Activated CD8-positive, alpha-beta memory T cell treated with anti-CD3 and anti-CD28 coated beads, Interleukin-2, amount 50 U/mL, for 48 hours (primary cell): Measurements from ENCODE around the gene GRK7.
A peak's percentile ranks its signal among the peaks of the same experiment; 100 is the strongest.
"Not testable (repeated sequence)": the region's sequence is repeated elsewhere in the genome, so short reads cannot be mapped to it uniquely, and the experiment has no call there.

Experiments
- DNase-seq: peaks from one replicate; pipeline ENCODE4 v3.0.0-alpha.2; 2020

Gene GRK7

DNA sequence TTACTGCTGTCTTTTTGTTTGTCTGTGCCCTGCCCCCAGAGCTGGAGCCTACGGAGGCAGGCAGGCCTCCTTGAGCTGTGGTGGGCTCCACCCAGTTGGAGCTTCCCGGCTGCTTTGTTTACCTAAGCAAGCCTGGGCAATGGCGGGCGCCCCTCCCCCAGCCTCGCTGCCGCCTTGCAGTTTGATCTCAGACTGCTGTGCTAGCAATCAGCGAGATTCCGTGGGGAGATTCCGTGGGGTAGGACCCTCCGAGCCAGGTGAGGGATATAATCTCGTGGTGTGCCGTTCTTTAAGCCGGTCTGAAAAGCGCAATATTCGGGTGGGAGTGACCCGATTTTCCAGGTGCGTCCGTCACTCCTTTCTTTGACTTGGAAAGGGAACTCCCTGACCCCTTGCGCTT lies 656 bp upstream of the GRK7 start:
- not testable (repeated sequence) for DNase-seq

DNA sequence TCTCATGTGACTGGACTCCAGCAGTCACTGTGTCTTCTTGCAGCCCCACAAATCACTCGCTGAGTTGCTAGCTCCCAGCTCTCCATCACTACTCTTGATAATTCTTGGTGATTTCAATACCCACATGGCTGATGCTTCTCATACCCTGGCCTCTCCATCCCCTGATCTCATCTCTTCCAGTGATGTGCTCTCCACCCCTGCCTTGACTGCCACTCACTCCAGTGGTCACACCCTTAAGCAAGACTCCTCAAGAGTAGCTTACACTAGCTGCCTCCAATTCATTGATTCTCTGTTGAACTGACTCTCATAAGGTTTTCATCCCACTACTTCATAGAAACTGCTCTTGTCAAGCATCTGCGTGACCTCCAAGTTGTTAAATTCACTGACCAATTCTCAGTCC lies 837 bp downstream of the GRK7 start:
- DNase-seq: no peak

- no peak for DNase-seq
These were observed 1.3 kb downstream of the GRK7 start for GRCh38 chr3:141764465-141764864.

DNA sequence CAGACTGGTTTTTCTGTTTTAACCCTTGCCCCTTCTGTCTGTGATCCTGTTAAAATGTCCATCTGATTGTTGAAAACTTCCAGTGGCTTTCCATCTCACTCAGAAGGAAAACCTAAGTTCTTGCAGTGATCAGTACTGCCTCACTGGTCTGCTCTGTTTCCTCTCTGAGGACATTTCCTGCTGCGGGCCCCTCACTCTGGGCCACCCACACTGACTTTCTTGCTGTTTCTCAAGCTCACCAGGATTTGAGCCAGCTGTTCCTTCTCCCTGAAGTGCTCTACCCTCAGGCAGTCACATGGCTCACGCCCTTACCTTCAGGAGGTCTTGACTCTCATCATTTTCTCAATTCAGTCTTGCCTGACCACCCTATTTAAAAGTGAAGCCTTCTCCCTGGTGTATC lies 1.8 kb downstream of the GRK7 start:
- no peak for DNase-seq

DNA sequence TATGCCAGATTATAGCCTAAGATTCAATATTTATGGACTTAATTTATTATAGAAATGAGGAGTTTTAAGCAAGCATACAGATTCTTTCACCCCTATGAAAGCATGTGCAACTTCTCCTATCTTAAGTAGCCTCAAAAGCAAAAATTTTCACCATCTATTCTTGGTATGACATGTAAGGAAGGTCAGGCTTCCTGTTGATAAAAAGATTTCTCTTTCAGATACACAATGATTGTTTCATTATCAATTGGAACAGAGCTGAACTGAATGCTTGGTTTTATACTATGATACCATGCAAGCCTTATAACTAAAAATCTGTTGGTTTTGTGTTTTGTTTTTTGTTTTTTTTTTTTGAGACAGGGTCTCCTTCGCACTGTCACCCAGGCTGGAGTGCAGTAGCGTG lies 3.9 kb downstream of the GRK7 start:
- no peak for DNase-seq

GRCh38 chr3:141769221-141769894 lies 6.2 kb downstream of the GRK7 start:
- DNase-seq: no peak

- DNase-seq: no peak
These were observed 10.5 kb downstream of the GRK7 start for GRCh38 chr3:141773676-141774075.

GRCh38 chr3:141776376-141776775 lies 13.2 kb downstream of the GRK7 start:
- no peak for DNase-seq

GRCh38 chr3:141776885-141777284 lies 13.7 kb downstream of the GRK7 start:
- DNase-seq: no peak

DNA sequence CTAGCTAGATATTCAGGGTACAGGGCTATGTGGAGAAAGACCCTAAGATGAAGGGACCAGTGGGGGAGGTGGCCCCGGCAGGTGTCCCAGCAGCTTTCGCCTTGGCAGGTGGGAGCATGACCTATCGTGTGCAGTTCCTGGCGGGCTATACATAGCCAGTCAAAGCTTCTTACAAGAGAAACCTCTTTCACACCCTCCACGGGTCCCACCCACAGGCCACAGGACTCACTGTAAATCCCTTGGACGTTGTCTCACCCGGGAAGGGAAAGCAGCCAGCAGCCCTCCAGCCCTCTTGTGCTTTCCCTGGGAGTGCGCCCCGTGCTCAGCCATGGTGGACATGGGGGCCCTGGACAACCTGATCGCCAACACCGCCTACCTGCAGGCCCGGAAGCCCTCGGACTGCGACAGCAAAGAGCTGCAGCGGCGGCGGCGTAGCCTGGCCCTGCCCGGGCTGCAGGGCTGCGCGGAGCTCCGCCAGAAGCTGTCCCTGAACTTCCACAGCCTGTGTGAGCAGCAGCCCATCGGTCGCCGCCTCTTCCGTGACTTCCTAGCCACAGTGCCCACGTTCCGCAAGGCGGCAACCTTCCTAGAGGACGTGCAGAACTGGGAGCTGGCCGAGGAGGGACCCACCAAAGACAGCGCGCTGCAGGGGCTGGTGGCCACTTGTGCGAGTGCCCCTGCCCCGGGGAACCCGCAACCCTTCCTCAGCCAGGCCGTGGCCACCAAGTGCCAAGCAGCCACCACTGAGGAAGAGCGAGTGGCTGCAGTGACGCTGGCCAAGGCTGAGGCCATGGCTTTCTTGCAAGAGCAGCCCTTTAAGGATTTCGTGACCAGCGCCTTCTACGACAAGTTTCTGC lies 15.0 kb downstream of the GRK7 start:
- DNase-seq: no peak

DNA sequence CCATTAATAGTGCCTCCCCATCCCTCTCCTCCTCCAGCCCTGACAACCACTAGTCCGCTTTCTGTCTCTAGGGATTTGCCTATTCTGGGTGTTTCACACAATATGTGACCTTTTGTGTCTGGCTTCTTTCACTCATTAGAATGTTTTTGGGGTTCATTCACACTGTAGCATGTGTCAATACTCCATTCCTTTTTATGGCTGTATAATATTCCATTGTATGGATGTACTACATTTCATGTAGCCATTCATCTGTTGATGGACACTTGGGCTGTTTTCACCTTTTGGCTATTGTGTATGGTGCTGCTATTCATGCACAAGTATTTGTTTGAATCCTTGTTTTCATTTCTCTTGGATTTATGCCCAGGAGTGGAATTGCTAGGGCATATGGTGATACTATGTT lies 16.5 kb downstream of the GRK7 start:
- DNase-seq: no peak

- DNase-seq: no peak
These were observed 19.3 kb downstream of the GRK7 start for GRCh38 chr3:141782386-141782932.

GRCh38 chr3:141783632-141784031 lies 20.4 kb downstream of the GRK7 start:
- no peak for DNase-seq

GRCh38 chr3:141784096-141784495 lies 20.9 kb downstream of the GRK7 start:
- DNase-seq: no peak

- DNase-seq: no peak
These were observed 21.3 kb downstream of the GRK7 start for GRCh38 chr3:141784531-141784930.

GRCh38 chr3:141788149-141788548 lies 24.9 kb downstream of the GRK7 start:
- no peak for DNase-seq

DNA sequence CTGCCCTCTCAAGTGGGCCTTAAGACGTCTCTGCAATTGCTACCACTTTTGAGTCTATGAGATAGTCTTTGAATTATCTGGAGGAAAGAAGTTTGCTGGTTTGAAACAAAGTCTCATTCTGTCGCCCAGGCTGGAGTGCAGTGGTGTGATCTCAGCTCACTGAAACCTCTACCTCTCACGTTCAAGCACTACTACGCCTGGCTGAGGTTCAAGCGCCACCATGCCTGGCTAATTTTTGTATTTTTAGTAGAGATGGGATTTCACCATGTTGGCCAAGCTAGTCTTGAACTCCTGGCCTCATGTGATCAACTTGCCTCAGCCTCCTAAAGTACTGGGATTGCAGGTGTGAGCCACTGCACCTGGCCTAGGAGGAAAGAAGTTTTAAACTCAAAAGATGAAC lies 25.5 kb downstream of the GRK7 start:
- not testable (repeated sequence) for DNase-seq

DNA sequence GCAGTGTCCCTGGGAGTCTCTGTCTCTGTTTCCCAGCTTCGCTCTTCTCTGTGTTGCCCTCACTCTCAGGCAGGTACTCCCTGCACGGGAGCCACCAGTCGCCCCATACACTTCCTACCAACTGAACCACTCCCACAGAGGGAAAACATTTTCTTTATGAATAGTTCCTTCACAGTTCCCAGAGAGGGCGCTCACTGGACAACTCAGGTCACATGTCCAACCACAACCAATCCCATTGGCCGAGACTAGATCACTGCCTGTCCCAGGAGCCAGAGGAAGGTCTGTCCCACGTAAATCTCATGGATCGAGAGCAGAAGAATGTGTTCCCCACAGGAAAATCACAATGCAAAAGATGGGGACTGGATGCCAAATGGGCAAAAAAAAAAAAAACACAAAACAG lies 26.1 kb downstream of the GRK7 start:
- no peak for DNase-seq

DNA sequence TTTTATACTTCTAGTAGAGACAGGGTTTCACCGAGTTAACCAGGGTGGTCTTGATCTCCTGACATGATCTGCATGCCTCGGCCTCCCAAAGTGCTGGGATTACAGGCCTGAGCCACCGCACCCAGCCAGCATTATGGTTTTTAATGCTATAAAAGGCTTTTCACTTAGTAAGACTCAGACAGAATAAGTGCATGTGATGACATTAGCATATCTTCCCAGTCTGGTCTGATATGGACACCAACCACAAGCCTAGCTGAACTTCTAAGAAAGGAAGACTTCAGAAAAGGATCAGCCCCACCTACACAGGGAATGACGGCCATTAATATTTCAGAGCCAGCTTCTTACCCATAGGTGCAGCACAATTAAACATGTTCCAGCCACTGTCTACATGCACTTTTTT lies 27.0 kb downstream of the GRK7 start:
- DNase-seq: no peak

GRCh38 chr3:141792495-141792894 lies 29.3 kb downstream of the GRK7 start:
- no peak for DNase-seq

GRCh38 chr3:141793476-141794260 lies 30.5 kb downstream of the GRK7 start:
- no peak for DNase-seq

GRCh38 chr3:141795276-141795675 lies 32.1 kb downstream of the GRK7 start:
- peak; percentile 62 for DNase-seq

GRCh38 chr3:141795741-141796080 lies 32.5 kb downstream of the GRK7 start:
- DNase-seq: no peak
